A549 (cell line): ENCODE data around the gene TAF4. TPM values are rescaled to one million over a fixed set of nuclear protein-coding genes. Genes with fewer than 3 reads are reported as not detected.

ENCODE experiments used
- ATAC-seq, 2 experiments: fragments of 200-7000 bp in 1 of 2; fragments of >200 bp in 1 of 2; cut with Nextera tagmentation in 1 of 2; cut with Tn5 transposase in 1 of 2; 3 replicates each; pipeline versions ENCODE4 v1.8.0 to v1.9.1; 2018 to 2020; ENCODE audit warnings: mild to moderate bottlenecking in 1 of 2, moderate library complexity in 1 of 2
- CTCF ChIA-PET: fragments of 300-600 bp; sonication (Branson Sonifier 250); formaldehyde crosslinking; extraction: SDS; loops from one replicate; lab custom pipeline; 2021; ENCODE audit warnings: antibody characterized with exemption, inconsistent platforms; lab: Yijun Ruan, JAX
- POLR2A ChIA-PET: fragments of 350-600 bp; formaldehyde crosslinking; extraction: SDS; loops from one replicate; lab custom pipeline; 2021; ENCODE audit warnings: antibody characterized with exemption, inconsistent platforms; lab: Yijun Ruan, JAX
- DNase-seq, 2 experiments: peaks; one replicate each; pipeline versions ENCODE4 v3.0.0 to v3.0.0-alpha.2; 2011 to 2016; ENCODE audit warnings: low read depth in 1 of 2, low spot score in 1 of 2
- FAIRE-seq: peaks from 2 replicates; lab custom pipeline; 2011; peaks lifted over from hg19 to GRCh38; lab: Jason Lieb, UNC
- H3K27ac ChIP-seq, 2 experiments: fragments of >200 bp; sonication (Bioruptor Twin); formaldehyde crosslinking; 3 replicates each; pipeline ENCODE4 v1.5.1; 2016 to 2017
- H3K4me1 ChIP-seq: fragments of >200 bp; sonication (Bioruptor Twin); formaldehyde crosslinking; 3 replicates; pipeline ENCODE4 v1.6.1; 2016
- H3K4me2 ChIP-seq: fragments of >200 bp; sonication (Bioruptor Twin); formaldehyde crosslinking; 3 replicates; pipeline ENCODE4 v1.6.1; 2016
- H3K4me3 ChIP-seq: fragments of >200 bp; sonication (Bioruptor Twin); formaldehyde crosslinking; 3 replicates; pipeline ENCODE4 v1.5.1; 2016
- H3K9me3 ChIP-seq: fragments of >200 bp; sonication (Bioruptor Twin); formaldehyde crosslinking; 3 replicates; pipeline ENCODE4 v1.6.1; 2016
- BCL3 ChIP-seq: fragments of >200 bp; sonication (Bioruptor Twin); formaldehyde crosslinking; IDR thresholded peaks from 3 replicates; pipeline ENCODE4 v1.6.1; 2016
- CBX8 ChIP-seq: fragments of 200-600 bp; sonication (generic); IDR thresholded peaks from 2 replicates; pipeline ENCODE4 v1.6.1; 2016
- EHF ChIP-seq: fragments of 250-450 bp; sonication (Bioruptor Pico); IDR thresholded peaks from 2 replicates; pipeline ENCODE4 v1.5.0; 2020; ENCODE audit warnings: mild to moderate bottlenecking
- EHMT2 ChIP-seq: fragments of 200-600 bp; sonication (generic); IDR thresholded peaks from 2 replicates; pipeline ENCODE4 v1.6.1; 2016; ENCODE audit warnings: antibody characterized with exemption, low read depth, mild to moderate bottlenecking, moderate library complexity
- ELK1 ChIP-seq: fragments of 150-350 bp; IDR thresholded peaks from 2 replicates; pipeline ENCODE4 v1.6.1; 2014; ENCODE audit warnings: low read depth, mild to moderate bottlenecking, low read length
- FOSB ChIP-seq: fragments of 250-450 bp; sonication (Bioruptor Pico); IDR thresholded peaks from 2 replicates; pipeline ENCODE4 v1.5.0; 2020; ENCODE audit warnings: mild to moderate bottlenecking, moderate library complexity
- FOXS1 ChIP-seq: fragments of 250-450 bp; sonication (Bioruptor Pico); IDR thresholded peaks from 2 replicates; pipeline ENCODE4 v1.5.0; 2020; ENCODE audit warnings: mild to moderate bottlenecking, moderate library complexity
- HEYL ChIP-seq: fragments of 250-450 bp; sonication (Bioruptor Pico); IDR thresholded peaks from 2 replicates; pipeline ENCODE4 v1.8.0; 2021; ENCODE audit warnings: mild to moderate bottlenecking, moderate library complexity
- HOXB5 ChIP-seq: fragments of 250-450 bp; sonication (Bioruptor Pico); IDR thresholded peaks from 2 replicates; pipeline ENCODE4 v1.5.0; 2020; ENCODE audit warnings: mild to moderate bottlenecking, moderate library complexity
- JUN ChIP-seq, 2 experiments: fragments of >200 bp; sonication (Bioruptor Twin); formaldehyde crosslinking; IDR thresholded peaks; 2 replicates in 1 of 2; 3 replicates in 1 of 2; pipeline ENCODE4 v1.6.1; 2016 to 2017
- JUNB ChIP-seq: fragments of >200 bp; sonication (Bioruptor Twin); formaldehyde crosslinking; IDR thresholded peaks from 2 replicates; pipeline ENCODE4 v1.6.1; 2016
- MAZ ChIP-seq: fragments of 150-350 bp; IDR thresholded peaks from 2 replicates; pipeline ENCODE4 v1.6.1; 2014; ENCODE audit warnings: antibody characterized with exemption, low read depth, low read length, borderline replicate concordance
- POLR2A ChIP-seq: IDR thresholded peaks from 2 replicates; pipeline ENCODE4 v1.6.1; 2012; ENCODE audit warnings: mild to moderate bottlenecking, low read length
- POLR2AphosphoS2 ChIP-seq: conservative IDR thresholded peaks from 2 replicates; pipeline ENCODE4 v1.6.1; 2012; ENCODE audit warnings: low read length, improper control_type of control experiment, inconsistent platforms
- RARB ChIP-seq: fragments of 250-450 bp; sonication (Bioruptor Pico); IDR thresholded peaks from 2 replicates; pipeline ENCODE4 v1.8.0; 2021; ENCODE audit warnings: mild to moderate bottlenecking, moderate library complexity
- SMC3 ChIP-seq: fragments of >200 bp; sonication (Bioruptor Twin); formaldehyde crosslinking; IDR thresholded peaks from 3 replicates; pipeline ENCODE4 v1.6.1; 2018; ENCODE audit warnings: inconsistent platforms
- SREBF2 ChIP-seq: fragments of 450-650 bp; IDR thresholded peaks from 2 replicates; pipeline ENCODE4 v1.6.1; 2014; ENCODE audit warnings: mild to moderate bottlenecking, moderate library complexity
- USF2 ChIP-seq: fragments of 450-650 bp; IDR thresholded peaks from 2 replicates; pipeline ENCODE4 v1.6.1; 2014; ENCODE audit warnings: antibody characterized with exemption
- ZSCAN20 ChIP-seq: fragments of 250-450 bp; sonication (Bioruptor Pico); IDR thresholded peaks from 2 replicates; pipeline ENCODE4 v1.8.0; 2022; ENCODE audit warnings: mild to moderate bottlenecking, moderate library complexity
- WGBS: methylation state at CpG from one replicate; pipeline ENCODE4 v1.1.6; 2017; ENCODE audit errors: missing lambda C conversion rate; 5-methylcytosine and 5-hydroxymethylcytosine counted together
- polyA plus RNA-seq, 4 experiments: library from polyadenylated mRNA; depleted of rRNA in 3 of 4; stranded (reverse); fragments of >200 nt; fragmentation: RNase III in 1 of 4; extraction: RNeasy Plus Mini Kit Qiagen cat#74134 plus additional on column Dnase treatment in 1 of 4; gene quantifications; 2 replicates in 3 of 4; 3 replicates in 1 of 4; pipeline ENCODE4 v1.2.3, GENCODE V29; 2011 to 2017
- TF ChIP-seq, protein P1 (sequence below): fragments of >200 bp; sonication (Bioruptor Twin); formaldehyde crosslinking; IDR thresholded peaks from 2 replicates; pipeline ENCODE4 v1.6.1; 2016
- TF ChIP-seq, protein P2 (sequence below): IDR thresholded peaks from 2 replicates; pipeline ENCODE4 v1.6.1; 2012

Gene TAF4
- polyA plus RNA-seq, 2 of the 4 experiments (the other 2 are of a cell fraction): 6.1 to 11.0 TPM

GRCh38 chr20:62048821-62049291 lies 16.8 kb downstream of the TAF4 start:
- POLR2A ChIA-PET: no interaction called here
- FAIRE-seq: no peak
- WGBS: 98% methylated on average over 9 of the region's 18 CpGs

DNA sequence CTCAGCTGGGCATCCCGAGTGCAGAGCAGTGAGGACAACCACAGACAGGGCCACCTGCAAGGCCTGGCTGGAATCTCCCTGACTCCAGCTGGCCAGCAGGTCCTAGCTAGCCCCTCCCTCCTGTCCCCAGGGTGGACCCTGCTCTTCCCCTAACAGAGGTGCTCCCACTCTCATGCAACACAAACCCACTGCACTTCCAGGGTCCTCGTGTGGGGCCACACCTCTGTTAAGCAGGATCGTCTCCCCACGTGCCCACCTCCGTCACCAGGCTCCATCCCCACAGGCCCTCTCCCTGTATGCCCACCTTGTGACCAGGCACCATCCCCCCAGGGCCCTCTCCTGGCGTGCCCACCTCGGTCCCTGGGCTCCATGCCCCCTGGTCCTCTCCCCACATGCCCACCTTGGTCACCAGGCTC lies 17.3 kb downstream of the TAF4 start:
- no peak overlapping the region for H3K27ac ChIP-seq
- peaks cover 3% of the 10 kb centered on the region; the same call in 2 of the 3 replicates for H3K4me1 ChIP-seq
- WGBS: 88% methylated on average over 7 of the region's 7 CpGs
- no peak overlapping the region for H3K4me2 ChIP-seq
- DNase-seq (no peak), FAIRE-seq (no peak), ATAC-seq (no peak)
- no peak overlapping the region for H3K4me3 ChIP-seq
- ChIA-PET CTCF (interaction anchor here (2.6 kb wide), 1 partner anchor 37 kb away, joined by 10 read pairs; no protein-coding TSS in a partner anchor), POLR2A (no interaction called here)
- no peaks in the 10 kb centered on the region for H3K9me3 ChIP-seq
- no peak for TF ChIP-seq POLR2A
- no peak for TF ChIP-seq CBX8
- TF ChIP-seq EHF (CRISPR knock-in tag): no peak
- TF ChIP-seq JUN (IDR thresholded peaks at IDR 0.05): no peak

More at GRCh38 chr20:62048821-62049291, 16.8 kb downstream of the TAF4 start:
- Histone ChIP-seq H3K9me3 (no peaks in the 10 kb centered on the region), H3K4me3 (no peak overlapping the region), H3K4me2 (no peak overlapping the region), H3K4me1 (no peaks in the 10 kb centered on the region), H3K27ac (no peak overlapping the region)
- CTCF ChIA-PET: interaction anchor here (2.6 kb wide), 1 partner anchor 38 kb away, joined by 10 read pairs; no protein-coding TSS in a partner anchor
- ATAC-seq (no peak), DNase-seq (no peak)
- TF ChIP-seq JUN (IDR thresholded peaks at IDR 0.05) (no peak), POLR2AphosphoS2 (no peak), EHMT2 (no peak), FOSB (CRISPR knock-in tag) (no peak), ZSCAN20 (CRISPR knock-in tag) (no peak), CBX8 (no peak), JUNB (no peak)

DNA sequence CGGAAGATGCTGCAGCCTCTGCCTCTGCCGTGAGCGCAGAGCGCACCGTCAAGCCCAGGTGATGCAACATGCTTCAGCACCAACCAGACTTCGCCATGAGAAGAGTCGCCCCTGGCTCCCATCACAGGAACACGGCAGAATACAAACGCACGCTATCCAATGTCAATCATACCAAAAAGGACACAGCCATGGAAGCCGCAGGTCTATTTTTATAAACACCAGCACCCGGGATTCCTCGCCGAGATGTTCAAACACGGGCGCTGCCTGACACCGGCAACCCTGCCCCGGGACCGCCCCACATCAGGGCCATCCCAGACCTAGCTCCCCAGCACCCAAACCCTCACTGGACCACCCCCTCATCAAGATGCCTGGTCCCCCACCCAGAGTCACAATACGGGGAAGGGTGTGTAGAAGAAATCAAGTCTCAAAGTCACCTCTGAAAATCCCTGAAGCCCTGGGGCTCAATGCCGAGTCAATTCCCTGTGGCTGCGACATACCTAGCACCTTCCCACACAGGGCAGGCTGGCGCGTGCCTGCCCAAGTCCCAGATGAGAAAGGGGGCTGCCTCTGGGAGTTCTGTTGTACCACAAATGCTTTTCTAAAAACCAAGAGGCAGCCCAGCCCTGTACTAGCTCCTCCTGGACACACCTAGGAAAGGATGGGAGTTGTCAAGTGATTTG lies 17.9 kb downstream of the TAF4 start:
- ChIA-PET POLR2A (no interaction called here), CTCF (interaction anchor here (0.8 to 2.6 kb wide), 3 partner anchors 10 to 410 kb away, joined by 3 to 10 read pairs (median 3); no protein-coding TSS in a partner anchor)
- Histone ChIP-seq H3K27ac (no peak overlapping the region), H3K4me3 (no peak overlapping the region), H3K9me3 (no peaks in the 10 kb centered on the region), H3K4me1 (peaks cover 9% of the 10 kb centered on the region; the same call in 2 of the 3 replicates), H3K4me2 (no peak overlapping the region)
- ATAC-seq (no peak), DNase-seq (no peak), FAIRE-seq (no peak)
- no peak for TF ChIP-seq HEYL (CRISPR knock-in tag)
- TF ChIP-seq ELK1: no peak
- no peak for TF ChIP-seq MAZ
- TF ChIP-seq SMC3: no peak
- TF ChIP-seq FOXS1 (CRISPR knock-in tag): no peak
- no peak for TF ChIP-seq JUN (IDR thresholded peaks at IDR 0.05)
- TF ChIP-seq RARB: no peak
- TF ChIP-seq, protein P1, sequence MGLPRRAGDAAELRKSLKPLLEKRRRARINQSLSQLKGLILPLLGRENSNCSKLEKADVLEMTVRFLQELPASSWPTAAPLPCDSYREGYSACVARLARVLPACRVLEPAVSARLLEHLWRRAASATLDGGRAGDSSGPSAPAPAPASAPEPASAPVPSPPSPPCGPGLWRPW: no peak
- TF ChIP-seq USF2: no peak
- no peak for TF ChIP-seq BCL3
- TF ChIP-seq EHMT2: no peak
- no peak for TF ChIP-seq HOXB5 (CRISPR knock-in tag)
- TF ChIP-seq POLR2A: no peak
- no peak for TF ChIP-seq SREBF2
- TF ChIP-seq, protein P2, sequence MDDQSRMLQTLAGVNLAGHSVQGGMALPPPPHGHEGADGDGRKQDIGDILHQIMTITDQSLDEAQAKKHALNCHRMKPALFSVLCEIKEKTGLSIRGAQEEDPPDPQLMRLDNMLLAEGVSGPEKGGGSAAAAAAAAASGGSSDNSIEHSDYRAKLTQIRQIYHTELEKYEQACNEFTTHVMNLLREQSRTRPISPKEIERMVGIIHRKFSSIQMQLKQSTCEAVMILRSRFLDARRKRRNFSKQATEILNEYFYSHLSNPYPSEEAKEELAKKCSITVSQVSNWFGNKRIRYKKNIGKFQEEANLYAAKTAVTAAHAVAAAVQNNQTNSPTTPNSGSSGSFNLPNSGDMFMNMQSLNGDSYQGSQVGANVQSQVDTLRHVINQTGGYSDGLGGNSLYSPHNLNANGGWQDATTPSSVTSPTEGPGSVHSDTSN: no peak
- 87% methylated on average over 22 of the region's 24 CpGs for WGBS
